Astrocyte of the cerebellum (primary cell): ENCODE data around the gene PACRG.

Source experiments
- DNase-seq: peaks from one replicate; pipeline ENCODE4 v3.0.0-alpha.2; 2011; ENCODE audit warnings: low read depth
- H3K4me3 ChIP-seq: 2 replicates; pipeline ENCODE4 v1.5.1; 2011; ENCODE audit warnings: mild to moderate bottlenecking, low read depth, low read length, moderate library complexity
- CTCF ChIP-seq: IDR thresholded peaks from 2 replicates; pipeline ENCODE4 v1.5.1; 2012; ENCODE audit warnings: low read length, low read depth, moderate library complexity, mild to moderate bottlenecking; ENCODE audit errors: missing control alignments
- in situ Hi-C: cut with HindIII; loops from 2 replicates; pipeline ENCODE4 v1.10.0; 2017; ENCODE audit warnings: low sequenced_read_pairs

The PACRG gene

GRCh38 chr6:163030980-163031379, 303.2 kb downstream of the PACRG start:
- H3K4me3 ChIP-seq, result no peak overlapping the region
- TF ChIP-seq CTCF, result no peak
- in situ Hi-C loops, result no loop called here
- DNase-seq, result no peak

- TF ChIP-seq CTCF, result no peak
- DNase-seq, result no peak
- H3K4me3 ChIP-seq, result no peak overlapping the region
- in situ Hi-C loops, result no loop called here
These were observed 304.2 kb downstream of the PACRG start for GRCh38 chr6:163031931-163032330.

GRCh38 chr6:163036160-163036645, 308.4 kb downstream of the PACRG start:
- TF ChIP-seq CTCF, result no peak
- no peak for DNase-seq
- in situ Hi-C loops, result no loop called here
- H3K4me3 ChIP-seq, result no peak overlapping the region

- H3K4me3 ChIP-seq, result no peak overlapping the region
- no peak for DNase-seq
- no peak for TF ChIP-seq CTCF
- in situ Hi-C loops, result no loop called here
These were observed 310.5 kb downstream of the PACRG start for GRCh38 chr6:163038317-163038716.

- no peak for DNase-seq
- no peak overlapping the region for H3K4me3 ChIP-seq
- TF ChIP-seq CTCF, result no peak
- in situ Hi-C loops, result no loop called here
These were observed 320.6 kb downstream of the PACRG start for GRCh38 chr6:163048345-163048744.

GRCh38 chr6:163053667-163054344, 326.0 kb downstream of the PACRG start:
- in situ Hi-C loops, result no loop called here
- no peak for DNase-seq
- no peak overlapping the region for H3K4me3 ChIP-seq
- no peak for TF ChIP-seq CTCF
